Heart left ventricle (tissue), 16 donors: ENCODE data around the gene SPARC. TPM values are rescaled to one million over a fixed set of nuclear protein-coding genes. Genes with fewer than 3 reads are reported as not detected.

ENCODE experiments used
- ATAC-seq, 4 donors: fragments of 200-7000 bp; cut with Tn5 transposase; one replicate each; pipeline ENCODE4 v1.9.1; 2020 to 2022; ENCODE audit warnings: moderate library complexity in 4 of 4, mild to moderate bottlenecking in 3 of 4, moderate number of reproducible peaks in 1 of 4
- DNase-seq, 5 donors: peaks; one replicate each; pipeline ENCODE4 v3.0.0-alpha.2; 2020
- H3K27ac ChIP-seq, 12 donors: fragments of 200-600 bp; sonication (generic) in 4 of 12; one replicate each; pipeline versions ENCODE4 v1.5.0 to v1.8.0; 2016 to 2022; ENCODE audit warnings: mild to moderate bottlenecking in 2 of 12
- H3K27me3 ChIP-seq, 9 donors: fragments of 200-600 bp; sonication (generic) in 2 of 9; one replicate each; pipeline versions ENCODE4 v1.5.1 to v1.8.0; 2016 to 2022; ENCODE audit warnings: mild to moderate bottlenecking in 3 of 9
- H3K36me3 ChIP-seq, 9 donors: fragments of 200-600 bp; sonication (generic) in 2 of 9; one replicate each; pipeline versions ENCODE4 v1.5.0 to v1.8.0; 2018 to 2022; ENCODE audit warnings: mild to moderate bottlenecking in 2 of 9
- H3K4me1 ChIP-seq, 12 donors: fragments of 200-600 bp; sonication (generic) in 4 of 12; one replicate each; pipeline versions ENCODE4 v1.5.0 to v1.8.0; 2016 to 2022; ENCODE audit warnings: mild to moderate bottlenecking in 3 of 12
- H3K4me3 ChIP-seq, 12 donors: fragments of 200-600 bp; sonication (generic) in 4 of 12; one replicate each; pipeline versions ENCODE4 v1.5.0 to v1.8.0; 2017 to 2022; ENCODE audit warnings: mild to moderate bottlenecking in 9 of 12, moderate library complexity in 4 of 12
- H3K9me3 ChIP-seq, 12 donors: fragments of 200-600 bp; sonication (generic) in 4 of 12; one replicate each; pipeline versions ENCODE4 v1.5.0 to v1.8.0; 2016 to 2022; ENCODE audit warnings: mild to moderate bottlenecking in 1 of 12
- POLR2A ChIP-seq, 2 donors: fragments of 450-650 bp; IDR thresholded peaks; one replicate each; pipeline ENCODE4 v1.6.1; 2017; ENCODE audit warnings: antibody characterized with exemption in 2 of 2, mild to moderate bottlenecking in 2 of 2, moderate library complexity in 2 of 2
- WGBS, 4 donors: extraction: QIAGEN DNeasy Blood & Tissue Kit in 2 of 4; methylation state at CpG; one replicate each; pipeline versions ENCODE4 v1.1.5 to v1.1.7; 2013 to 2018; 5-methylcytosine and 5-hydroxymethylcytosine counted together
- intact Hi-C, 10 donors: fragments of 100-400 bp; cut with DNase I; formaldehyde crosslinking; loops; one replicate each; pipeline versions ENCODE4 v1.11.1 to v1.14.2; 2022
- polyA plus RNA-seq, 2 donors: library from polyadenylated mRNA; stranded (reverse); fragments of 200-250 nt; gene quantifications; one replicate each; pipeline ENCODE4 v1.2.3, GENCODE V29; 2013
- total RNA-seq, 9 donors: library from RNA; depleted of rRNA in 2 of 9; stranded (reverse); fragments of >200 nt in 2 of 9; fragmentation: NEBNext Ultra II Directional in 3 of 9; extraction: Animal tissue kit (Norgen Biotek cat#: 25700) in 3 of 9; gene quantifications; one replicate each; pipeline versions ENCODE4 v1.1.0 to v1.2.4, GENCODE V29; 2016 to 2023
- TF ChIP-seq, protein P1 (sequence below), 12 donors: fragments of 200-600 bp; sonication (generic) in 4 of 12; IDR thresholded peaks; one replicate each; pipeline versions ENCODE4 v1.5.0 to v1.8.0; 2018 to 2022; ENCODE audit warnings: antibody characterized with exemption in 12 of 12, mild to moderate bottlenecking in 5 of 12
- donor health status: ischemic (EF 13 %, LVEDD 7.1; RV severe dilation, severe dysfunction).
- donor health status: healthy with polysubstance abuse.
- donor health status: DM: no; HTN: yes; CAD: no.
- donor health status: DM: no; HTN: no; CAD: no.
- donor health status: ischemic (EF 25% LVEDD 6.9; RV normal size, moderate dysfunction).
- donor health status: ischemic (EF 25% LVEDD 5.7; RV mildly dilated, moderate dysfunction).
- donor health status: healthy.
- donor health status: DM: yes; HTN: yes; CAD: no.
- donor health status: ischemic (EF 35%, LVEDD 5.7; RV mildly dilated, moderate dysfunction).
- donor health status: nonischemic (EF 11% LVEDD 7.7; RV severe dilation, severe dysfunction).
- donor health status: DM: yes; HTN: yes; CAD: no.
- donor health status: PGD.
- donor health status: ischemic (EF 29% LVEDD 5.4; RV normal size, mild dysfunction).
- donor health status: nonischemic (EF 23%, LVEDD 6.1; RV moderate dilation, normal function).

The SPARC gene
- total and polyA plus RNA-seq, 11 donors, result 119 to 1,522 (median 471) TPM

DNA sequence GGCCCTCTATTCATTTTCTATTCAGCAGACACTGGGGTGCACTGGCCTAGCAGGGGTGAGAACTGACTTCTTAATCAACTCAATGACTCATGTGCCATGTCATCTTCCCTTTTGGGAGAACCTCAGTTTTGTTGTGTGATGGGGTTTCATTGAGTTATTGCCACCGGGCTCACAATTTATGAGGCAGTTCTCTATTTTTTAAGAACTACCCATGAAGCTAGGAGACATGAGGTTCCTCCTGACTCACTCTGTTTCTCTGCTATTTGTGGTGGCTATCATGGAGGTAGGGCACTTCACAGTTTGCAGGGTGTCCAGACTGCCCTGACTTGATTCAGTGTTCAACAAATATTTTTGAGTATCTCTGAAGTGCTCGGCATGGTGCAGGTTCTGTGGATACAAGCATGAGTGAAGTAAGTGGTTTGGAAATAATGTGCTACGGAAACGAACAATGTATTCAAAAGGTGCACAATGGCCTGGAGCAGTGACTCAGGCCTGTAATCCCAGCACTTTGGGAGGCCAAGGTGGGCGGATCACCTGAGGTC is 39.3 kb downstream of the SPARC start:
- Histone ChIP-seq H3K27ac (no peak overlapping the region), H3K4me1 (no peaks in the 10 kb centered on the region), H3K4me3 (no peak overlapping the region), H3K27me3 (no peaks in the 10 kb centered on the region), H3K36me3 (no peaks in the 10 kb centered on the region), H3K9me3 (no peaks in the 10 kb centered on the region)
- intact Hi-C loops, result loop anchor here in 1 of 10 donors (5.0 kb wide), 1 partner anchor 125 kb away; no protein-coding TSS in a partner anchor
- 90 to 97% (median 92%) methylated on average over 5 of the region's 5 CpGs for WGBS, 4 donors
- DNase-seq (no peak), ATAC-seq (no peak)
- TF ChIP-seq POLR2A (IDR thresholded peaks at IDR 0.05), result no peak
- TF ChIP-seq, protein P1, sequence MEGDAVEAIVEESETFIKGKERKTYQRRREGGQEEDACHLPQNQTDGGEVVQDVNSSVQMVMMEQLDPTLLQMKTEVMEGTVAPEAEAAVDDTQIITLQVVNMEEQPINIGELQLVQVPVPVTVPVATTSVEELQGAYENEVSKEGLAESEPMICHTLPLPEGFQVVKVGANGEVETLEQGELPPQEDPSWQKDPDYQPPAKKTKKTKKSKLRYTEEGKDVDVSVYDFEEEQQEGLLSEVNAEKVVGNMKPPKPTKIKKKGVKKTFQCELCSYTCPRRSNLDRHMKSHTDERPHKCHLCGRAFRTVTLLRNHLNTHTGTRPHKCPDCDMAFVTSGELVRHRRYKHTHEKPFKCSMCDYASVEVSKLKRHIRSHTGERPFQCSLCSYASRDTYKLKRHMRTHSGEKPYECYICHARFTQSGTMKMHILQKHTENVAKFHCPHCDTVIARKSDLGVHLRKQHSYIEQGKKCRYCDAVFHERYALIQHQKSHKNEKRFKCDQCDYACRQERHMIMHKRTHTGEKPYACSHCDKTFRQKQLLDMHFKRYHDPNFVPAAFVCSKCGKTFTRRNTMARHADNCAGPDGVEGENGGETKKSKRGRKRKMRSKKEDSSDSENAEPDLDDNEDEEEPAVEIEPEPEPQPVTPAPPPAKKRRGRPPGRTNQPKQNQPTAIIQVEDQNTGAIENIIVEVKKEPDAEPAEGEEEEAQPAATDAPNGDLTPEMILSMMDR (IDR thresholded peaks at IDR 0.05), result no peak

DNA sequence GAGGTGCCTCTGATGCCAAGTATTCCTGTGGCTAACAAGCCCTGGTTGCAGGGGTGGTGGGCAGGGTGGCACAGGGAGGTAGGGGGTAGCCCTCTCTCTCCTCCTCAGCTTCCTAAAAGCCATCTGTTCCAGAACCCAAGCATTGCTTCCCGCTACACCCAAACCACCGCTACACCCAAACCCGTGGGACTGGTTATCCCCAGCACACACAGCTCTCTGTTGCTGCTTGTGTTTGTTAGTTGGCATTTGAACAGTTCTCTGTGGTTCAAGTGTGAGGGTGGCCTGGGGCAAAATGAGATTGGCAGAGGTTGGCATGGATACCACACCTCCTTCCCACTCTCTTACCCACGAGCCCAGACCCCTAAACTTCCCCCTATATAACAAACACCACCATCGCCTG is 40.4 kb downstream of the SPARC start:
- 89 to 93% (median 91%) methylated on average over 5 of the region's 5 CpGs for WGBS, 4 donors
- intact Hi-C loops, result loop anchor here in 1 of 10 donors (5.0 kb wide), 1 partner anchor 124 kb away; no protein-coding TSS in a partner anchor
- no peak for ATAC-seq

DNA sequence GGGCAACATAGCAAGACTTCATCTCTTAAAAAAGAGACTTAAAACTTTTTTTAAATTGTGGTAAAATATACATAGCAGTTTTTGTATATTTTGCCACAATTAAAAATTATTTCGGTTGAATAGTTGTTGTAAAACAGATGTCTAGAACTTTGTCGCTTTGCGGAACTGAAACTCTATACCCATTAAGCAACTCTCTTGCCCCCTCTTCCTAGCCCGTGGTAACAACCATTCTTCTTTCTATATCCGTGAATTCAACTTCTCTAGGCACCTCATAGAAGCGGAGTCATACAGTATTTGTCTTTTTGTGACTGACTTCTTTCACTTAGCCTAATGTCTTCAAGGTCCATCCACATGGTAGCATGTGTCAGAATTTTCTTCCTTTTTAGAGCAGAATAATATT is 43.3 kb downstream of the SPARC start:
- no peak for TF ChIP-seq POLR2A (IDR thresholded peaks at IDR 0.05)
- TF ChIP-seq, protein P1 (IDR thresholded peaks at IDR 0.05), result no peak
- no peak for ATAC-seq
- Histone ChIP-seq H3K36me3 (no peaks in the 10 kb centered on the region), H3K27me3 (no peaks in the 10 kb centered on the region), H3K4me1 (no peaks in the 10 kb centered on the region), H3K27ac (no peak overlapping the region), H3K9me3 (peaks cover 0 to 2% (median 0%) of the 10 kb centered on the region in 12 donors), H3K4me3 (no peak overlapping the region)
- 77 to 94% (median 92%) methylated on average over 6 of the region's 6 CpGs for WGBS, 4 donors
- intact Hi-C loops, result no loop called here
- DNase-seq, result no peak

More for the DNA sequence above, 40.4 kb downstream of the SPARC start:
- H3K27ac ChIP-seq, result no peak overlapping the region
- DNase-seq, result no peak
- H3K27me3 ChIP-seq, result no peaks in the 10 kb centered on the region
- H3K4me1 ChIP-seq, result no peaks in the 10 kb centered on the region
- H3K9me3 ChIP-seq, result no peaks in the 10 kb centered on the region
- no peaks in the 10 kb centered on the region for H3K36me3 ChIP-seq
- no peak overlapping the region for H3K4me3 ChIP-seq
- TF ChIP-seq POLR2A (IDR thresholded peaks at IDR 0.05), result no peak
- TF ChIP-seq, protein P1 (IDR thresholded peaks at IDR 0.05), result no peak

DNA sequence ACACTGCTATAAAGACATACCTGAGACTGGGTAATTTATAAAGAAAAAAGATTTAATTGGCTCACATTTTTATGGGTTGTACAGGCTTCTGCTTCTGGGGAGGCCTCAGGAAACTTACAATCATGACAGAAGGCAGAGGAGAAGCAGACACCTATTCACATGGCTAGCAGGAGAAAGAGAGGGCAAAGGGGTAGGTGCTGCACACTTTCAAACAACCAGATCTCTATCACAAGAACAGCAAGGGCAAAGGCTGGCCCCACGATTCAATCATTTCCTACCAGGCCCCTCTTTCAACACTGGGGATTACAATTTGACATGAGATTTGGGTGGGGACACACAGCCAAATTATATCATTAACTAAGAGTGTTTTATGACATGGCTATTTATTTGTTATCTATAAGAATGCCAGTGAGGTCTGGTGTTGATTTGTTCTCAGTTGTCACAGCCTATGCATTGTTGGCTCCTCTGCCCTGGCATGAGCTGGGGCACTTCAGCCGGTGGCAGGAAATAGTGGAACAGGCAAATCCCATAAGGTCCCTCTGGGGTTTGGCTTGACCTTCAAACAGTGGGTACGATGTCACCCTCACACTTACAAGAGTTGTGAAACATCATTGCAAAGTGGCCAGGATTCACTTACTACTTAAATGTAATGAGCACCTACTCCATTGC is 44.1 kb downstream of the SPARC start:
- DNase-seq (peak in 2 of 5 donors; percentile 55 to 61), ATAC-seq (peak; percentile 80 to 94 (median 90))
- Histone ChIP-seq H3K9me3 (peaks cover 0 to 2% (median 0%) of the 10 kb centered on the region in 12 donors), H3K4me3 (no peak overlapping the region), H3K27ac (peak overlapping the region in 3 of 12 donors; percentile 5 to 55 (median 28)), H3K36me3 (no peaks in the 10 kb centered on the region), H3K27me3 (no peaks in the 10 kb centered on the region), H3K4me1 (no peaks in the 10 kb centered on the region)
- 28 to 49% (median 41%) methylated on average over 3 of the region's 3 CpGs for WGBS, 4 donors
- intact Hi-C loops, result no loop called here
- TF ChIP-seq, protein P1 (IDR thresholded peaks at IDR 0.05), result no peak
- TF ChIP-seq POLR2A (IDR thresholded peaks at IDR 0.05), result no peak
